Endothelial cell of hepatic sinusoid (primary cell): ENCODE measurements around the gene GPR15LG.

Experiments used
- in situ Hi-C: cut with HindIII; loops from 2 replicates; pipeline ENCODE4 v1.10.0; 2017; ENCODE audit warnings: low sequenced_read_pairs

GPR15LG gene

DNA sequence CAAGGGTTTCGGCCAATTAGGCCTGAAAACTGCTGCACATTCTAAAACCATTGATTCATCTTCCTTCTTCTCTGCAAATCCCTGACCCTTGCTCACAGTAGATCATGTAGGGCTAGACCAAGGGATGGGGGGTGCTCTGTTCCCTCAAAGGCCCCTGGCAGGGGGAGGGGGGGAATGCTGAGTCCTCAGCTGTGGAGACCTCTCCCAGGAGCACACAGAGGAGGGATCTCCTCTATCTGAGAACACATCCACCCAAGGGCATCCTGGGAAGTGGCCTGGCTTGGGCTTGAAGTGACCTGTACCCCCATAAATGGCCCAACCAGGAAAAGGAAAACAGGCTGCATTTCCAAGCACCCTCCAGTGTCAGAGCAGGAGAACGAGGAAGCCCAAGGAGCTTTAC is 19.7 kb downstream of the GPR15LG start:
- in situ Hi-C loops = no loop called here

DNA sequence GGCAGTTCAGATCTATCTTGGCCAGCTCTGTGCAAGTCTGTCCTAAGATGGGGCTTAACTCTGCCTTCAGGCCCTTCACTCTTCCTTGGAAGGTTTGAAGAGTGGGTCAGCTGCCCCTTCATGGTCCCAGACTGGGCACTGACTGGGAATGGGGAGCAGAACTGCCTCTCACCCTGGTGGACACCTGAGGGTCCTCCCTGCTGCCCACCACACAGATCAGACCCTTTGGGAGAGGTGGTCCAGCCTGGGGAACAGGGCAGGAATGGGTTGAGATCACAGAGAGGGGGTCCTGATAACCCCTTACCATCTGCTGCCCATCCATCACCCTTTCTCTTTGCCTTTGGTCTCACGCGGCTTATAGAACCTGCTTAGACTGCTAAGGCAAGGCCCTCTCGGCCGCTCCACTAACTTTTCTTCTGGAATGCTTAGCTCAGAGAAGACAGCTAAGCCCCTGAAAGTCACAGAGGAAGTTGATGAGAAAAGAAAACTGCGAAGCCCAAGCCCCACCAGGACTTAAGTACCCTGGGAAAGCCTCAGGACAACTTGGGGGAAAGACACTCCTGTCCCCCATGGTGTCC is 20.3 kb downstream of the GPR15LG start:
- in situ Hi-C loops = no loop called here

GRCh38 chr10:84194424-84195043 is 20.9 kb downstream of the GPR15LG start, which contains the start of gene CDHR1:
CDHR1 (plus strand) TSS chr10:84194537; CDS start chr10:84194761, 224 bp downstream.
- in situ Hi-C loops = no loop called here

DNA sequence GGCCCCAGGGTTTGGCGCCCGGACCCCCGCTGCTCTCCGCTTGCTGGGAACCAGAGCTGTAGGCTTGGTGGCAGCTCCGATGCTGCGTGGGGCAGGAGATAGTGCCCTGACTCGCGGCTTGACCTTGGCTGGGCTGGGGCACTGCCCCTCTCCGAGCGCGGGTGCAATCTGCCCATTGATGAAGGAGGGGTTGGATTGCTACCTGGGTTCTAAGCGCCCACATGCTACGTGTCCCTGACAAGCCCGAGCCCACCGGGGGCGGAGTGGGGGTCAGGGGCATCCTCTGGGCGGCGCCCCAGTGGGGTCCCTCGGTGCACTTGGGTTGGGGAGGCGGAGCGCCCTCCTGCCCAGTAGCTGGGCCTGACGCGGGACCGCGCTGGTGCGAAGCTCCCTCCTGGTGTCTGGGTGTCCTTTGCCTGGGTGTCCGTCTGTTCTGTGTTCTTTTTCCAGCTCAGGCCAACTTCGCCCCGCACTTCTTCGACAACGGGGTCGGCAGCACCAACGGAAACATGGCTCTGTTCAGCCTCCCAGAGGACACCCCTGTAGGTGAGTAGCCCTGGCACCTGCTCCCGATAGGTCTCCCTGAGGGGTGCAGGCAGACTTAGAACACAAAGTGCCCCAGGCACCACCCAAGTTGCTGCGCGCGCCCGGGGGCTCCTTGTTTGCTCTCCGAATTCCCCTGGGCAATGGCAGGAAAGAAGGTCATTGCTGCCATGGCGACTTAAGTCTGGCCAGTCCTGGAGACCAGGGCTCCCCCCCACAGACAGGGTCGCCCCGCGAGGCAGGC is 21.6 kb downstream of the GPR15LG start:
- in situ Hi-C loops = no loop called here

GRCh38 chr10:84196083-84196482 is 22.5 kb downstream of the GPR15LG start:
- in situ Hi-C loops = no loop called here

DNA sequence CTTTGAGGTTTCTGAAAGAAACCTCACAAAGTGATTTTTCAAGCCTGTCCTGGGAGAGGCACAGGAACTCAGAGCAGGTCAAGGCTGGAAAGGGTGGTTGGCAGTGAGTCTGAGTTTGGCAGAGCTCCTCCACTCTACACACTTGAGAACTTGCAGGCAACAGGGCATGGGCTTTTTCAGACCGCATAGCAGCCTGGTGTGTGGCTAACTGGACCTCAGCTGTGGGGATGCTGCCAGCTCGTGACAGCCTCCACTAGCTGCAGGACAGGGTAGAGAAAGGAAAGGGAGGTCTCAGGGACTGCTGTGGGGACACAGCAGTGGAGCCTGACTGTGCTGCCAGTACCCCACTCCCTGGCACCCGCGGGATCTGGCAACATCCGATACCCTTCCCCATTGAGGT is 23.3 kb downstream of the GPR15LG start:
- in situ Hi-C loops = no loop called here

DNA sequence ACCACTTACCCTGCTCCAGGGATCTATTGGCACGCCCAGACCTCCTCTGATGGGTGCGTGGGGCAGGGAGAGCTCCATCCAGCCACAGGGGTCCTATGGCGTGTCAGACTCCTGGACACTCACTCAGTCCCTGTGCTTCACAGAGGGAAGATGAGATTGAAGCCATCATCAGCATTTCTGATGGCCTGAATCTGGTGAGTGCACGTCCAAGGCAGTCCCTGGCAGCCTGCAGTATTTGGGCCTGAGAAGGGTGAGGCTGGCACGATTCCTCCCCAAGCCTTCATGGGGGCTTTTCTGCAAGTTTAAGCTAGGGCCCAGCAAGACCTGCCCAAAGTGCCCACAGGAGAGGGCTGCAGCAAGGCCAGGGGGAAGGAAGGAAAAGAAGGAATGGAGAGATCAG is 24.0 kb downstream of the GPR15LG start:
- in situ Hi-C loops = no loop called here

DNA sequence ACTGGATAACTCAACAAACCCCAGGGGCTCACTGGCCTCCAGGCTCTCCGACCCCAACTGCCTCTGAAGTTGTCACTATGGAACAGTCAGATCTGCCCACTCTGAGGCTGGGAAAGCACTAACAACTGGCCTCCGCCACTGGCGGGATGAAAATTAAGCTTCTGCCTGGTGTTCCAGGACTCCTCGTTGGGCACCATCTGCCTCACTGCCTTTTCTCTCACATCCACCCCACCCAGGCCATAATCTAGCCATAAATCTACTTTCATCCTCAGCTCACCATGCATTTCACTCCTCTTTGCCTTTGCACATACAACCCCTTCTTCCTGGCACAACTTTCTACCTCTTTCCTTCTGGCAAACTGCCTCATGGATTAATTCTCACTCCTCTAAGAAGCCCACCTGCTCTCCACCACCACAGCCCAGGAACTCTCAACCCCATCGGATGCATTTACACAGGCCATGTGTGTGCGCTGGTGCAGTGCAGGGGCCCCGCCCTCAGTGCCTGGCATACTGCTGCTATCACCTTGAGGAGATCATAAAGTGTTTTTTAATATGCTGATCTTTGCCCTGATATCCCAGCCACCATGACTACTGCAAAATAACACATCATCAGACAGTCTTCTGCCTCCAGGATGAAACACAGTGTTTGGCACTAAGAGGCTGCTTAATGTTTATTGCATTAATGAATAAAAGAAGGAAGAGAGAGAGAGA is 24.8 kb downstream of the GPR15LG start:
- in situ Hi-C loops = no loop called here

DNA sequence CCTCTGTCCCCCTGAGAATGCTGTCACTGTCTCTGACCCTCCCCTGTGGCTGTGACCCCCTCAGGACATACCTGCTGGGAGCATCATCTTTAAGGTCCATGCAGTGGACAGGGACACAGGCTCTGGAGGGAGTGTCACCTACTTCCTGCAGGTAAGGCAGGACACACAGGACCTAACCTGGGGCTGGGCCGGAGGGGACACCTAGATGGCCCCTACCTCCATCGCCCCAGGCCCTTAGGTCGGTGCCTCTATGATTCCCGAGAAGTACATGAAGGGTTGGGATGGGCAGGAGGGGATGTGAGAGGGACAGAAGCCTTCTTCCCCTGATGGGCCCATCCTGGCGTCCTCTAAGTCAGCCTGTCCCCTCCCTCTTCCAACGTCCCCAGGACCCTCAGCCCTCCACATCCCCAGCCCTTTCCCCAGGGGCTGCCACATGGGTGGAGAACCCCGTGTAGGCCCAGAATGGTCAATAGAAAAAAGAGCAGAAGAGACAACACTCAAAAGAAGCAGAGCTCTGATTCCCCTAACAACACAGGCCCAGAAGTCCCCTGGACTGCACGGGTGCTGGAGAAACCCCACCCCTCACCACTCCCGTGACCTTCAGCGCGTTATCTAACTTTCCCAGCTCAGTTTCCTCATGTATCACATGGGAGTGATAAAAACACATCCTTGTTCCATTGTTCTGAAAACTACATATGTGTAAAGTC is 27.1 kb downstream of the GPR15LG start:
- in situ Hi-C loops = no loop called here

DNA sequence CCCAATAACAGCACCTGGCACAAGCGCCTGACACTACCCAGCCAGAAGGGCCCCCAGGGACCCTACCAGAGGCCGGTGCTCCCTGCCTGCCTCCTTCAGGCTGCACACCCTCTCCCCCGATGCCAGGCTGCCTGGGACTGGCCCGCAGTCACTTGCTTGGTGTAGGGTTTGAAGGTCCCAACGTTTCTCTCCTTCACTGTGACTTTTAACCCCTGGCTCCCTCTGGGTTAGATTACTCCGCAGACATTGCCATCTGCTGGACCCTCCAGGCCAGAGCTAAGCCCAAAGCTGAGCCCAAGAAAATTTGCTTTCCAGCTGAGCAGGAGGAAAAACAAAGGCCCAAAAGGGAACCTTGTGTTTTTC is 27.6 kb downstream of the GPR15LG start:
- in situ Hi-C loops = no loop called here

- in situ Hi-C loops = no loop called here
These were observed 28.1 kb downstream of the GPR15LG start for GRCh38 chr10:84201682-84202081.

GRCh38 chr10:84202349-84202748 is 28.7 kb downstream of the GPR15LG start:
- in situ Hi-C loops = no loop called here

DNA sequence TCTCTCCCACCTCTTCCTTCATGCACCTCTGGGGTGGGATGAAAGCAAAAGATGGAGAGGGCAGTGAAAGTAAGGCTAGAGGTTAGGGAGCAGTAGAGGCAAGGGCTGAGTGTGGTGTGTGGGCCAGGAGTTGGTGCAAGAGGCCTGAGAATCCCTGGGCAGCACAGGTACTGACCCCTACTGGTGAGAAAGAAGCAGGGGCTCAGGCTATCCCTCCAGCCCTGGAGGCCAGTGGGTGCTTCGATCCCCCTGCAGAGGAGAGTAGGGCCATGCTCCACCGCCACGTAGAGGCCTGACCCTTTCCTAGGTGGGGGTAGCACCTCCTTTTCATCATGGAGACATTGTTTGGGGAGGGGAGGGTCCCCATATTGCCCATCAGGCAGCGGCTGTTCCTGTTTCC is 30.5 kb downstream of the GPR15LG start:
- in situ Hi-C loops = no loop called here

DNA sequence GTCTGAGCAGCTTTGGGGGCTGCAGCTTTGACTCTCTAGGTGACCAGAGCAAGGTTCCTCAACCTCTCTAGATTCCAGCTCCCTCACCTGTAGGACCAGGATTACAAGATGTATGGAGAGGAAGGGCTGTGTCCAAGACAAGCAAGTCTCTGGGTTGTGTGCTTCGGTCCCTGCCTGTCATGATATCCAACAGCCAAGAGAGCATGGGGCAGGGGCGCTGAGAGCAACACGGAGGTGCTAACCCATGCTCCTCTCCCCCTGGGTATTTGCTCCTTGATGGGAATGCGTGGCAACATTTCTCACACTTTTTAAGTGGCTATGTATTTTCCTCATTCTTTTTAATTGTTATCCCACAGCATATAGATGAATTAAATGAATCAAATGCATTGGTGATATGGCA is 31.0 kb downstream of the GPR15LG start:
- in situ Hi-C loops = no loop called here

DNA sequence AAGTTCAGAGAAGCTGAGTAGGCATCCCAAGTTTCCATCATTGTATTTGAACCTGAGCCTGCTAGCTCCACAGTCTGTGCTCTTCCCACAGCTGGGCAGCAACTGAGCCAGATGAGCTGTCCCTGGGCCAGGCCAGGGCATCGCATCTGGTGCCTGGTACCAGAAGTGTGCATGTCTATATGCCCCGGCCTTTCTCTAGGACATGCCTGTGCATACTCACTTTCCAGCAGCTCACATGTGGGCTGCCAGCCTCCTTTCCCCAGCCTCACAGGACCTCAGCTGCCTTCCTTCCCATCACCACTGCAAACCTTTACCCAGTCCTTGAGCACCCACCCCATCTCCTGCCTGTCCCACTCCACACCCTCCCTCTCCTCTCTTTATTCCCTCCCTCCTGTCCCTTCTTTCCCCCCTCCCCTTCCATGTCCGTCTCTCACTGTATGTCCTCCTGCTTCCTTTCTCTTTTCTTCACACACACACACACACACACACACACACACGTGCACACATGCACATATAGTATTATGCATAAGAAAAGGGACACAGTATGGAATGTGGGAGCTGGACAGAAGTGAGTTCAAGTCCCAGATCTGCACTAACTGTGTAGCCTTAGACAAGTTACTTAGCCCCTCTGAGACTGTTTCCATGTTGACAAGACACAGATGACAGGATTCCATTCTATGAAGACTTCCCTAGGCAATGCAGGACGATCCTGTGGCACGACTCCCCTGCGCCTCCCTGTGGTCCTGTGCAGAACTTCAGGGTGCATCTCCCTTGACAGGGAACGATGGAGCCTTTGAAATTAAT is 31.6 kb downstream of the GPR15LG start:
- in situ Hi-C loops = no loop called here

DNA sequence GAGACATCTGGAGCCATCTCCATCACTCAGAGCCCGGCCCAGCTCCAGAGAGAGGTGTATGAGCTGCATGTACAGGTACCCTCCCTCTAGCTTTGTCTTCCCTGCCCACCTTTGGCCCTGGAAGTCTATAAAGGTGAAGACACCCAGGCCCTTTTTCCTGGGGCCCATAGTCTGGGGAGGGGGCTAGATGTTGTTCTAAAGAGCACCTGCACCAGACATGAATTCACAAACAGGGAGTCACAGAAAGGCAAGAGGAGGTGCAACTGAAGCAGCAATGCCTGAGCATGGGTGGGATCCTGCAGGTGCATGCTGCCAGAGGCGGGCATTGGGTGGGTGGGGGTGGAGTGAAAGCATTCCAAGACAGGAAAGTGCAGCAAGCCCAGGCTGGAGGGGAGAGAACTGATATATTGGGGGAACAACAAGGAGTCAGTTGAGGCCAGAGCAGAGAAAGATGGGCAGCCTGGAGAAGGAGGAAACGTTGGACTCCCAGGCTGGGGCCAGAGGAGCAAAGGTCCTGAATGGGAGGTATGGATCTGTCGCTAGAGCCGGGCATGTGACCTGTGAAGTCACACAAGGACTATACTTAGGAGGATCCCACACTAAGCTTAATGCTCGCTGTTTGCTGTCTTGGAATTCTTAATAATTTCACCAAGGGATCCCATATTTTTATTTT is 32.4 kb downstream of the GPR15LG start:
- in situ Hi-C loops = no loop called here

DNA sequence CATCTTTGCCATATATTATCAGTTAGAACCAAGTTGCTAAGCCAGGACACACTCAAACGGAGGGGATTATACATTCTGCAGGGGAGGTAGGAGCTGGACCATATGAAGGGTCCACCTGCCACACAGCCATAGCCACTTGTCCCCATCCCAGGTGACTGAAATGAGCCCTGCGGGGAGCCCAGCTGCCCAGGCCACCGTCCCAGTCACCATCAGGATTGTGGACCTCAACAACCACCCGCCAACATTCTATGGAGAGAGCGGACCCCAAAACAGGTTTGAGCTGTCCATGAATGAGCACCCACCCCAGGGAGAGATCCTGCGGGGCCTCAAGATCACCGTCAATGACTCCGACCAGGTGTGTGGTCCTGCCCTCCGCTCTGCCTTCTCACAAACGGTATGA is 34.4 kb downstream of the GPR15LG start:
- in situ Hi-C loops = no loop called here

GRCh38 chr10:84211566-84211965 is 38.0 kb downstream of the GPR15LG start:
- in situ Hi-C loops = no loop called here

DNA sequence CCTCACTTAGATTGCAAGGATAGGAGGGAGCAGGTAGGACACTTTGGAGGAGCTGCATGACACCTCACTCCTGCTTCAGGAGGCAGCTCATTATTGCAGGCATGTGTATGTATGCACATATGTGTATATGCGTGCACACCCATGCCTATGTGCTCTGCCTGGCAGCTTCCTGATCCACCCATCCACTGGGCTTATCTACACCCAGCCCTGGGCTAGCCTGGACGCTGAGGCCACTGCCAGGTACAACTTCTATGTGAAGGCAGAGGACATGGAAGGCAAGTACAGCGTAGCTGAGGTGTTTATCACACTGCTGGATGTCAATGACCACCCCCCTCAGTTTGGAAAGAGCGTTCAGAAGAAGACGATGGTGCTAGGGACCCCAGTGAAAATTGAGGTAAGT is 38.4 kb downstream of the GPR15LG start:
- in situ Hi-C loops = no loop called here

- in situ Hi-C loops = no loop called here
These were observed 39.5 kb downstream of the GPR15LG start for GRCh38 chr10:84213076-84213475.
